Lung (tissue), 12 donors: Measurements from ENCODE around the gene SCN2B. TPM values are rescaled to one million over a fixed set of nuclear protein-coding genes. Genes with fewer than 3 reads are reported as not detected.

ENCODE experiments used
- ATAC-seq: fragments of 200-7000 bp; cut with Tn5 transposase; one replicate; pipeline ENCODE4 v1.9.1; 2020; ENCODE audit warnings: moderate number of reproducible peaks; ENCODE audit not compliant: insufficient read depth, low FRiP score
- DNase-seq, 3 donors: peaks; one replicate each; pipeline ENCODE4 v3.0.0-alpha.2; 2013 to 2017
- H3K27ac ChIP-seq, 2 donors: one replicate each; pipeline ENCODE4 v1.5.1; 2013; ENCODE audit warnings: mild to moderate bottlenecking in 2 of 2, moderate library complexity in 2 of 2, control low read depth in 1 of 2, inconsistent platforms in 1 of 2, low read depth in 1 of 2, low read length in 1 of 2
- H3K27me3 ChIP-seq, 3 donors: one replicate each; pipeline ENCODE4 v1.5.1; 2013; ENCODE audit warnings: low read length in 2 of 3; ENCODE audit not compliant: control insufficient read depth in 3 of 3, insufficient read depth in 3 of 3
- H3K36me3 ChIP-seq, 4 donors: one replicate each; pipeline ENCODE4 v1.5.1; 2013; ENCODE audit warnings: low read length in 4 of 4, mild to moderate bottlenecking in 1 of 4, moderate library complexity in 1 of 4; ENCODE audit not compliant: control insufficient read depth in 4 of 4, insufficient read depth in 4 of 4
- H3K4me1 ChIP-seq, 5 donors: one replicate each; pipeline ENCODE4 v1.5.1; 2013; ENCODE audit warnings: low read length in 5 of 5, mild to moderate bottlenecking in 2 of 5, moderate library complexity in 1 of 5; ENCODE audit not compliant: control insufficient read depth in 5 of 5, insufficient read depth in 5 of 5
- H3K4me3 ChIP-seq: one replicate; pipeline ENCODE4 v1.5.1; 2013; ENCODE audit warnings: mild to moderate bottlenecking, control low read depth, moderate library complexity
- H3K9ac ChIP-seq, 2 donors: one replicate each; pipeline ENCODE4 v1.5.1; 2013; ENCODE audit warnings: low read length in 2 of 2, control low read depth in 1 of 2; ENCODE audit not compliant: insufficient read depth in 1 of 2
- H3K9me3 ChIP-seq, 4 donors: one replicate each; pipeline ENCODE4 v1.5.1; 2013; ENCODE audit warnings: low read length in 3 of 4, mild to moderate bottlenecking in 1 of 4, moderate library complexity in 1 of 4; ENCODE audit not compliant: control insufficient read depth in 4 of 4, insufficient read depth in 3 of 4
- WGBS, 2 donors: extraction: QIAGEN DNeasy Blood & Tissue Kit; methylation state at CpG; one replicate each; pipeline ENCODE4 v1.1.7; 2013; 5-methylcytosine and 5-hydroxymethylcytosine counted together
- polyA plus RNA-seq, 2 donors: library from polyadenylated mRNA; stranded (reverse); fragments of 200-250 nt; gene quantifications; one replicate each; pipeline ENCODE4 v1.2.1, GENCODE V29; 2013
- total RNA-seq, 2 donors: library from RNA; depleted of rRNA in 1 of 2; stranded (reverse); fragments of >200 nt in 1 of 2; gene quantifications; one replicate each; pipeline ENCODE4 v1.2.1, GENCODE V29; 2014 to 2021
- TF ChIP-seq, protein P1 (sequence below): IDR thresholded peaks from 2 replicates; pipeline ENCODE4 v1.5.1; 2012; ENCODE audit warnings: mild to moderate bottlenecking; ENCODE audit errors: control extremely low read depth, extremely low read depth
- donor health status: control.
- donor health status: control.
- donor health status: Bipolar disorder and iron deficiency.
- donor health status: healthy.
- donor health status: DM: yes; HTN: yes; CAD: no.

The SCN2B gene
- total and polyA plus RNA-seq, 4 donors: 0.03 to 1.6 (median 0.62) TPM

DNA sequence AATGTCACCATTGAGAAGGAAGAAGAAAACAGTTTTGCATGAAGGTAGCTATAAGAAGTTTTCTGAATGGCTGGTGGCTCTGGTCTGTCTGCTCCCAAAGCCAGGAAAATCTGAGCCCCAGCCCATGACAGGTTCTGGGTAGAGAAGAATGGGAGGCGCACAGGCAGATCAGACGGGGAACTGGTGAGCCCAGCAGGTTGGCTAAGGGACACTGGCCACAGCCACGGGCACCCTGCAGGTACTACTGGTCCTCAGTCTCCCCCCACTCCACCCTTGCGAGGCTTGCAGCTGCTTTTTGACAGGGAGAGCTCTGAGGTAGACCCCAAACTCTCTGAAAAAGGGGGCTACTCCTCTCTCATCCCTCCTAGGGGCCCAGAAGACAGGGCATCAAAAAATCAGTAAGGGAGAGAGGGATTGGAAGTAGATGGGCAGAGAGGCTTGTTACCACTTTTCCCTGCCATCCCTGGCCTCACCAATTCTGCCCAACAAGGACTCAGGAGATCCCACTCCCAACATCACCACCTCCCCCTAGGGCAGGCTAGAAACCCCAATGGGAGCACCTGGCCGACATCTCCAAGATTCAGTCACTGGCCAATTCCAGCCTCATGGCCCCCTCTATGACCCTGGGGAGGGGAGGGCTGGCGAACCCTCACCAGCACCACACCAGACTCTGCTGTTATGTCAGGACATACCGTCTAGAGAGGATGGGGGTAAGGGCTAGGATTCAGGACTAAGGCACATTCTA is 41.2 kb downstream of the SCN2B start:
- Histone ChIP-seq H3K4me1 (no peaks in the 10 kb centered on the region), H3K27ac (no peak overlapping the region), H3K36me3 (no peaks in the 10 kb centered on the region), H3K9me3 (peaks cover 0 to 2% (median 0%) of the 10 kb centered on the region in 4 donors), H3K9ac (no peak overlapping the region), H3K27me3 (no peaks in the 10 kb centered on the region), H3K4me3 (no peak overlapping the region)
- ATAC-seq: no peak
- WGBS, 2 donors: 73 to 88% methylated on average over 7 of the region's 7 CpGs
- no peak for DNase-seq
- TF ChIP-seq, protein P1, sequence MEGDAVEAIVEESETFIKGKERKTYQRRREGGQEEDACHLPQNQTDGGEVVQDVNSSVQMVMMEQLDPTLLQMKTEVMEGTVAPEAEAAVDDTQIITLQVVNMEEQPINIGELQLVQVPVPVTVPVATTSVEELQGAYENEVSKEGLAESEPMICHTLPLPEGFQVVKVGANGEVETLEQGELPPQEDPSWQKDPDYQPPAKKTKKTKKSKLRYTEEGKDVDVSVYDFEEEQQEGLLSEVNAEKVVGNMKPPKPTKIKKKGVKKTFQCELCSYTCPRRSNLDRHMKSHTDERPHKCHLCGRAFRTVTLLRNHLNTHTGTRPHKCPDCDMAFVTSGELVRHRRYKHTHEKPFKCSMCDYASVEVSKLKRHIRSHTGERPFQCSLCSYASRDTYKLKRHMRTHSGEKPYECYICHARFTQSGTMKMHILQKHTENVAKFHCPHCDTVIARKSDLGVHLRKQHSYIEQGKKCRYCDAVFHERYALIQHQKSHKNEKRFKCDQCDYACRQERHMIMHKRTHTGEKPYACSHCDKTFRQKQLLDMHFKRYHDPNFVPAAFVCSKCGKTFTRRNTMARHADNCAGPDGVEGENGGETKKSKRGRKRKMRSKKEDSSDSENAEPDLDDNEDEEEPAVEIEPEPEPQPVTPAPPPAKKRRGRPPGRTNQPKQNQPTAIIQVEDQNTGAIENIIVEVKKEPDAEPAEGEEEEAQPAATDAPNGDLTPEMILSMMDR: no peak

DNA sequence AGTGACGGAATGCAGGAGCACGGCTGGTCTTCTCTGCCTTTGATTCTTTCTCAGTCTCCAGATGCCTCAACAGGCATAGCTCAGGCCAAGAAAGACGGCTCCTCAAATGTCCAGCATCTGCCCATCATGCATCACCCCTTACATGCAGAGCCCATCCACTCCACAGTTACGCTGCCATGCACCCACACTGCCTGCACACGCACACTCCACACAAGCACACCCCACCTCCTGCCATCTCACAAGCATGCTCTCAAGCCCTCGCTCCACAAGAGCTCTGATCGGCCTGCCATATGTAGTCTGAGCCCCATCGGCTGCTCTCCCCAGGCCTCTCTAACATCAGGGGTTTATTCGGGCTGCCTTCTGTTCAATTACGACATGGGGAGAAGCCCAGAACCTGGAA is 42.6 kb downstream of the SCN2B start:
- Histone ChIP-seq H3K4me1 (no peaks in the 10 kb centered on the region), H3K36me3 (no peaks in the 10 kb centered on the region), H3K9me3 (peaks cover 0 to 2% (median 0%) of the 10 kb centered on the region in 4 donors), H3K4me3 (no peak overlapping the region), H3K9ac (no peak overlapping the region), H3K27me3 (no peaks in the 10 kb centered on the region), H3K27ac (no peak overlapping the region)
- TF ChIP-seq, protein P1: no peak
- DNase-seq: no peak
- 89 to 96% methylated on average over 10 of the region's 10 CpGs for WGBS, 2 donors
- no peak for ATAC-seq

DNA sequence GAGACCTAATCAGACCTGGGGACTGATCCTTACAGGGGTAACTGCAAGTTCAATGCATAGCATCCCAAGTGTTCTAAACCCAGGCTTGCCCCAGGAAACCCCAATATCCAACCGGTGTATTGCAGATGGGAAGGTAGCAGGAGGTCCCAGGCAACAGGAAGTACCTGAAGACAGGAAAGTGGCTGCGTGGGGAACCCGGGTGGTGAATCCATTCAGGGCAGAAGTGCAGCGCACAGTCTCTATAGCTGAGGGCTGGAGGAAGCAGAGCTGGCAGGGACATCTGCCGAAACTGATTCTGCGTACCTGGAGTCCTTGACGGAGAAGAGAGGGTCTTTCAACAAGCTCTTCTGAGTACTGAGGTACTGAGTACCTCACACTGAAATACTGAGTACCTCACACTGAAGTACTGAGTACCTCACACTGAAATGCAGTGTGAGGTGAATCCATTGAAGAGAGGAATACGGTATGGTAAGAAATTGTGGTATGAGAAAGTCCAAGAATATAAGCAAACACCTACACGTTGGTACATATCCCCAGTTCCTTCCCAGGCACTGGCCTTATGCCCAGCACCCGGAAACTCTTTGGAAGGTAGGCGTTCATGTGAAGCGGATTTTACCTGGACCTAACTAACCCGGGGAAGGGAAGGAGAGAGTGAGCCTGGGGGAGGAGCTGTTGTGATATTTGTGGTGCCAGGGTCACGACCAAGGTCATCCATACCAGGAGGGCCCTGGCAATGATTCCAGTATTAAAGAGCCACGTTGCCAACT is 43.9 kb downstream of the SCN2B start:
- no peak overlapping the region for H3K9ac ChIP-seq
- no peak overlapping the region for H3K27ac ChIP-seq
- no peak for DNase-seq
- H3K36me3 ChIP-seq: no peaks in the 10 kb centered on the region
- no peaks in the 10 kb centered on the region for H3K4me1 ChIP-seq
- no peak overlapping the region for H3K4me3 ChIP-seq
- ATAC-seq: no peak
- TF ChIP-seq, protein P1: no peak
- H3K9me3 ChIP-seq: peaks cover 0 to 2% (median 0%) of the 10 kb centered on the region in 4 donors
- 80 to 85% methylated on average over 15 of the region's 15 CpGs for WGBS, 2 donors
- no peaks in the 10 kb centered on the region for H3K27me3 ChIP-seq
